PC-9 (cell line): Measurements from ENCODE around the gene VOPP1.

ENCODE experiments used
- EZH2 ChIP-seq: fragments of 200-600 bp; sonication (generic); IDR thresholded peaks from 2 replicates; pipeline ENCODE4 v1.8.0; 2017; ENCODE audit warnings: antibody characterized with exemption, low read depth
- TF ChIP-seq, protein P1 (sequence below): fragments of 200-600 bp; sonication (generic); conservative IDR thresholded peaks from 2 replicates; pipeline ENCODE4 v1.6.1; 2017; ENCODE audit warnings: mixed run types, antibody characterized with exemption, mild to moderate bottlenecking, moderate library complexity

DNA sequence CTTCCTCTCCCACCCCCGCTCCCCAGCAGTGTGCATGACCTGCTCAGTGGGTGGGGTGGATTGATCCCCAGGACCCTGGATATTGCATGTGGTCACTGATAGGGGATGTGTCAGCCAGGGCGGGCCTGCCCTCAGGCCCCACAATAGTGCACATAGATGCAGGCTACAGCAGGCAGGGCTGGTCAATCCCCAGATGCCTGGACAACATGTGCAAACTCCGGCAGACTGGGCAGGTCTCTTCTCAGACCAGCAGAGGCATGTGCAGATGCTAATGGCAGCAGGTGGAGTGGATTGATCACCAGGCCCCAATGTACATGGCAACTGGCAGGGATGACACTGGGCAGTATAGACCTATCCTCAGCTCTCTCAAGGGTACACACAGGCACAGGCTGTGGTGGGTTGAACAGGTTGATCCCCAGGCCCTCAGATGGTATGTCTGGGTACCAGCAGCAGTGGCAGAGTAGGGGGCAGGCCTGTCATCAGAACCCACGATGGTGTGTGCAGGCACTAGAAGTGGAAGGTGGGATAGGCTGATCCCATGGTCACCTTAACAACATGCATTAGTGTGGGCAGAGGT lies 108.5 kb downstream of the VOPP1 start:
- TF ChIP-seq, protein P1, sequence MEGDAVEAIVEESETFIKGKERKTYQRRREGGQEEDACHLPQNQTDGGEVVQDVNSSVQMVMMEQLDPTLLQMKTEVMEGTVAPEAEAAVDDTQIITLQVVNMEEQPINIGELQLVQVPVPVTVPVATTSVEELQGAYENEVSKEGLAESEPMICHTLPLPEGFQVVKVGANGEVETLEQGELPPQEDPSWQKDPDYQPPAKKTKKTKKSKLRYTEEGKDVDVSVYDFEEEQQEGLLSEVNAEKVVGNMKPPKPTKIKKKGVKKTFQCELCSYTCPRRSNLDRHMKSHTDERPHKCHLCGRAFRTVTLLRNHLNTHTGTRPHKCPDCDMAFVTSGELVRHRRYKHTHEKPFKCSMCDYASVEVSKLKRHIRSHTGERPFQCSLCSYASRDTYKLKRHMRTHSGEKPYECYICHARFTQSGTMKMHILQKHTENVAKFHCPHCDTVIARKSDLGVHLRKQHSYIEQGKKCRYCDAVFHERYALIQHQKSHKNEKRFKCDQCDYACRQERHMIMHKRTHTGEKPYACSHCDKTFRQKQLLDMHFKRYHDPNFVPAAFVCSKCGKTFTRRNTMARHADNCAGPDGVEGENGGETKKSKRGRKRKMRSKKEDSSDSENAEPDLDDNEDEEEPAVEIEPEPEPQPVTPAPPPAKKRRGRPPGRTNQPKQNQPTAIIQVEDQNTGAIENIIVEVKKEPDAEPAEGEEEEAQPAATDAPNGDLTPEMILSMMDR = no peak
- TF ChIP-seq EZH2 = no peak
